BE2C (cell line): ENCODE measurements around the gene ADAMTS14.

Source experiments
- DNase-seq: peaks from one replicate; pipeline ENCODE4 v3.0.0-alpha.2; 2020
- H3K27me3 ChIP-seq: fragments of 250-450 bp; sonication (Bioruptor Pico); 2 replicates; pipeline ENCODE4 v1.5.1; 2020; ENCODE audit warnings: mild to moderate bottlenecking
- H3K36me3 ChIP-seq: fragments of 250-450 bp; sonication (Bioruptor Pico); 2 replicates; pipeline ENCODE4 v1.5.1; 2020; ENCODE audit warnings: mild to moderate bottlenecking
- H3K4me1 ChIP-seq: fragments of 250-450 bp; sonication (Bioruptor Pico); 2 replicates; pipeline ENCODE4 v1.5.1; 2020
- H3K4me3 ChIP-seq: 2 replicates; pipeline ENCODE4 v1.5.1; 2011; ENCODE audit warnings: low read depth, low read length
- H3K9me3 ChIP-seq: fragments of 250-450 bp; sonication (Bioruptor Pico); 2 replicates; pipeline ENCODE4 v1.5.1; 2020
- CTCF ChIP-seq: IDR thresholded peaks from 2 replicates; pipeline ENCODE4 v1.5.1; 2012; ENCODE audit warnings: mild to moderate bottlenecking, low read depth, low read length

Gene ADAMTS14

GRCh38 chr10:70786799-70787415 is 114.6 kb downstream of the ADAMTS14 start:
- DNase-seq = no peak
- peaks cover 8% of the 10 kb centered on the region for H3K4me1 ChIP-seq
- H3K36me3 ChIP-seq = no peaks in the 10 kb centered on the region
- H3K4me3 ChIP-seq = no peak overlapping the region
- H3K27me3 ChIP-seq = no peaks in the 10 kb centered on the region
- H3K9me3 ChIP-seq = no peaks in the 10 kb centered on the region
- no peak for TF ChIP-seq CTCF

- DNase-seq = no peak
- Histone ChIP-seq H3K4me3 (no peak overlapping the region), H3K36me3 (no peaks in the 10 kb centered on the region), H3K9me3 (no peaks in the 10 kb centered on the region), H3K4me1 (no peaks in the 10 kb centered on the region), H3K27me3 (no peaks in the 10 kb centered on the region)
- no peak for TF ChIP-seq CTCF
These were observed 119.2 kb downstream of the ADAMTS14 start for GRCh38 chr10:70791386-70792039.

DNA sequence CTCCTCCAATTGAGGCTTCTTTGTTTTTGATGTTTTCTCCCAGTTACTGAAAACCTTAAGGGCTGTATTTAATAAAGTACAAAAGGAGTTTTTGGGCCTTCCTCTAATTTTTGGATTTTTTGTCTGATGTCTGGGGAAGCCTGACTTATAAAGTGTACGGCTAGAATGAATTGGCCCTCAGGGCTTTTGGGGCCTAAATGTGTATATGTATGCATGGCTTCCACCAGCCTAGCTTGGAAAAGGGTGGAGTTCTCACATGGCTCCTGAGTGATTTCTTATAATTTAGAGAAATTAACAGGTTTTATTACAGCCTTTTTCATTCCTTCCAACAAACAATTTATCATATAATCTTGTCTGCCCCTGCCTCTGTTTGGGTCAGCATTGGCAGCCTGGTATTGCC is 123.3 kb downstream of the ADAMTS14 start:
- Histone ChIP-seq H3K4me1 (no peaks in the 10 kb centered on the region), H3K9me3 (no peaks in the 10 kb centered on the region), H3K27me3 (no peaks in the 10 kb centered on the region), H3K36me3 (no peaks in the 10 kb centered on the region), H3K4me3 (no peak overlapping the region)
- no peak for TF ChIP-seq CTCF
- DNase-seq = no peak

DNA sequence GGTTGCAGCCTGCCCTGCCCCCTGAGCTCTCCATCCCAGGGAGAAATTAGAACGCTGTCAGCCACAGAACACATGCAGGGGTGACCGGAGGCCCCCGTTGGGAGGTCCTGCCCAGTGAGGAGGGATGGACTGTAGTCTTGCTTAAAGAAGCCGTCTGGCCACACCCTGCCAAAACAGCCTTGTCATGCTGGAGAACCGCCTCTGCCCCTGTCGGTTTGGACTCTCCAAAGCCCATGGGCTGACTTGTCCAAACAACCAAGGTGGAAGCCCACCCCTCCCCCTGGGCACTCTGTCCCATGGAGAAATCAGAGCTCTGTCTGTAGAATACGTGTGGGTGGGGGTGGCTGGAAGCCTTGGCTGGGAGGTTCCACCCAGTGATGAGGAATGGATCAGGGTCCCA is 125.5 kb downstream of the ADAMTS14 start:
- Histone ChIP-seq H3K4me3 (no peak overlapping the region), H3K9me3 (no peaks in the 10 kb centered on the region), H3K27me3 (no peaks in the 10 kb centered on the region), H3K36me3 (no peaks in the 10 kb centered on the region), H3K4me1 (no peaks in the 10 kb centered on the region)
- no peak for DNase-seq
- no peak for TF ChIP-seq CTCF

DNA sequence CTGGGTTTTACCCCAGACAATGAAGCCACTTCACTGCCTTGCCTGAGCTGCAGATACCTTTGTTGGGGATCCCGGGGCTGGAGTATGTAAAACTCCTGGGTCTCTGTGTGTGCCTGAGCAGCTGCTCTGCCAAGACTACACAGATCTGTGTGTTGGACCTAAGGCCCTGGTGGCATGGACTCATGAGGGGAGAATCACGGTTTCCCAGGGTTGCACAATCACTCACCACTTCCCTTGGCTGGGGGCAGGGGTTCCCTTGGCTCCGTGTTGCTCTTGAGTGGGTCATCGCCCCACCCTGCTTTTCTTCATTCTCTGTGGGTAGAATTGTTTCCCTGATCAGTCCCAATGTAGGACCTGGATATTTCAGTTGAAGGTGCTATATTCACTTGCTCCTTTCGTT is 126.8 kb downstream of the ADAMTS14 start:
- no peak for TF ChIP-seq CTCF
- no peak overlapping the region for H3K4me3 ChIP-seq
- no peaks in the 10 kb centered on the region for H3K27me3 ChIP-seq
- H3K36me3 ChIP-seq = no peaks in the 10 kb centered on the region
- no peaks in the 10 kb centered on the region for H3K4me1 ChIP-seq
- H3K9me3 ChIP-seq = no peaks in the 10 kb centered on the region
- DNase-seq = no peak

- H3K9me3 ChIP-seq = no peaks in the 10 kb centered on the region
- H3K4me3 ChIP-seq = no peak overlapping the region
- no peaks in the 10 kb centered on the region for H3K36me3 ChIP-seq
- H3K4me1 ChIP-seq = no peaks in the 10 kb centered on the region
- DNase-seq = no peak
- no peaks in the 10 kb centered on the region for H3K27me3 ChIP-seq
- no peak for TF ChIP-seq CTCF
These were observed 129.5 kb downstream of the ADAMTS14 start for GRCh38 chr10:70801854-70802253.
